DMS114 treated with DMSO at 0.1 percent for 48 hours (cell line): Measurements from ENCODE around the gene HSPA12B.

Source experiments
- DNase-seq: peaks from one replicate; lab custom pipeline; 2025; ENCODE audit not compliant: unreplicated experiment; lab: John Stamatoyannopoulos, UW

HSPA12B gene

DNA sequence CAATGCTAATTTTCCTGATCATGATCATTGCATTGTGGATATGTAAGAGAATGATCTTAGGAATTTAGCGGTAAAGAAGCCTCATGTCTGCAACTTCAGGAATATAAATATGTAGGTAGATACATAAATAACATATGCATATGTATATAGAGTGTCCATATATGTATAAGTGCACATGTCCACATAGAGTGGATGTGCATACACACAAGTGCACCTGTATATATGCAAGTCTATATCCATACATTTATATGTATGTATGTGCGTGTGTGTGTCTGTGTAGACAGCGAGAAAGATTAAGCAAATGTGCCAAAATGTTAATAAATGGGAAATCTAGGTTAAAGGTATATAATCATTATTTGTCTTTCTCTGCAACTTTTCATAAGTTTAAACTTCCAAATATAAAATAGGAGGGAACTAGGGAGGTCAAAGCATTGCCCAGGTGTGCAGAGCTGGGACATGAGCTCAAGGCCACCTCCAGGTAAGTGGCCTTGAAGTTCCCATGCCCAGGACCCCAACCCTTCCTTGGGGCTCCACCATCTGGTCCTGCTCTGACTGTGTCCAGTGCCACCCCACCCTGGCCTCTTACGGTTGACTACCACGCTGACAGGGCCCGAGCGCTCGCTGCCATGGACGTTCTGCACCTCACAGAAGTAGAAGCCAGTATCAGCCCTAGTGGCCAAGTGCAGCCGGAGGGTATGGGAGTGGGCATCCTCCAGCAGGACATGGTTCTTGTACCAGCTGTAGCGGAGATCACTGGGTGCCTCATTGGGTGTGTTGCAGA lies 29.7 kb upstream of the HSPA12B start:
- DNase-seq, result no peak

GRCh38 chr20:3704087-3704486 lies 28.4 kb upstream of the HSPA12B start:
- no peak for DNase-seq

DNA sequence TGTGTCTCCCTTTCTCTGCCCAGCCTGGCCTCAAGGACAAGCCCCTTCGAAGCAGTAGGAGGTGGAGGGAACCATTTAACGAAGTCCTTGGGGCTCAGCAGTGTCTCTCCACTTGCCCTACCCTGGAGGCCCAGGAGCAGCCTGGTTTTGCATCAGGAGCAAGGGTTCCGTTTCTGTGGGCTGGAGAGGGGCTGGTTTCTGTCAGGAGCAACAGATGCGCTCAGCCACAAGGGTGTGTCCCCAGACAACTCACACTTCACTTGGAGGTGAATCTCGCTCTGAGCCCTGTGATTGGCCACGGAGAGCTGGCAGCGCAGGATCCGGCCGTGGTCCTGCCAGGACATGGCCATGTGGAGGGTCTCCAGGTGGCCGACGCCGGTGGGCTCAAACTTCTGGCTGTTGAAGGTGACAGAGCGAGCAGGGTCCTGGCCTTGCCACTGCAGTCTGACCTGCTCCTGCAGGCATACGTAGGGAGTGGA lies 27.0 kb upstream of the HSPA12B start:
- DNase-seq, result no peak

- no peak for DNase-seq
These were observed 26.3 kb upstream of the HSPA12B start for GRCh38 chr20:3705970-3706739.

GRCh38 chr20:3706774-3707507 lies 25.5 kb upstream of the HSPA12B start:
- DNase-seq, result no peak

DNA sequence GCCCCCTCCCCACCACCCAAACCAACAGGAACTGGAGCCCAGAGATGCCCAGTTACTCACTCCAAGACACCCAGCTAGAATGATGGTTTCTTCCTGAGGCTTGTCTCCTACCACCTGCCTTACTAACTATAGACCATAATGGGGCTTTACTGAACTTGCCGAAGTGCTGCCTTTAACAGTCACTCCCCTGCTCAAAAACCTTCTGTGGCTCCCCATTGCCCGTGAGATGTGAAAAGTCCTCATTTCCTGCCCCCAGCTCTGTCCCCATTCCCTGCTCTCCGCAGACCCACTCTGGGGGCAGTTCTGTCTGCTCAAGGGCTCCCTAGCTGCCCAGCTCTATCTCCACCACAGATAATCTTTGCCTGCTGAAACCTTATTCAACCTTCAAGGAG lies 25.0 kb upstream of the HSPA12B start:
- no peak for DNase-seq

DNA sequence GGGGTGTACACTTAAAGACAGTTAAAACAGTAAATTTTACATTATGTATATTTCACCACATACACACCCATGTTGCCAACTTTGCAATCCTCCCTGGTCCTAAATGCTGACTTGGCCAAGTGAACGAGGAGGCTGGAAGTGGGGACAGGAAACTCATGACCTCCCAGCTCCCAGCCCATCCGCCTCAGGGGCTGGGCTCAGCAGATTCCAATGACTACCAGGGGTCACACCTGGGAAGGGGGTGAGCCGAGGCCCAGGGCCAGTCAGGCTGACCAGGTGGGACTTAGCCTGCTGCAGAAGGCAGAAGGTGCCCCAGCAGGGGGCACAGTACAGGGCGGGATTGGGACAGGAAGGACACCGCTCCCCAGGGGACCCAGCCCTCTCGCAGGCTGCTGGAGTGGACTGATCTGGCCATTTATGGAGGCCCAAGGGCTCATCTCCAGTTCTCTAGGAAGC lies 22.4 kb upstream of the HSPA12B start:
- DNase-seq, result no peak

DNA sequence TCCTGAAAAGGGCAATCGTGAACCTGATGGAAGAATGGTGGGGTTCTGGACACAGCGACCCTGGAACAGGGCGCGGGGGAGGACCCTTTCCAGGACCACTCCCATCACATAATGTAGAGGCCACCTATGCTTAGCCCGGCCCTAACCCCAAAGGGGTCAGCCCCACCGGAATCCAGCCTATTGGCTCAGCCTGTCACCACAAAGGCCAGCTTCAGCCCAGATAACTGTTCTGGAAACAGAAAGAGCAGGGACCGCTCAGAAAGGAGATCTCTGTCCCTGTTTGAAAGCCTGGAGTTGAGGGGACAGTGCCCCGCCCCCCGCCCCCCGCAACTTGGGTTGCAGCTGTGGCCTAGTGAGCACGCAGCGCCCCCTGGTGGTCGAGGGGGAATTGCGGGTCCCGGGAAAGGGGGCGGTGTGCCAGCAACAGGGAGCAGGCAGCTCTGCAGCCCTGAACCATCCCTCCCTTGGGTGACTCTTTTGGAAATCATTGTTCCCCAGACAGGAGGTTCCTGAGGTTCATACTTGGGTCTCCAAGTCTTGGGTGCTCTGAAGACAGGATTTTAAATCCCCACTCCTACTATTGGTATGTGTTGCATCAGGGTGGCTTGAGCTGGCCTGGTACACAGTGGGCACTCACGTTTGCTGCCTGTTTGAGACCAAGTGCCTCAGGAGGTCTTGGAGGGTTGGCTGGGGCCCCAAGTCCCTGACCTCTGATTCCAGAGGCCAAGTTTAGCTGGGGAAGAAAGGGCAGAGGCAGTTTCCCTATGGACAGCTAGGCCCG lies 21.6 kb upstream of the HSPA12B start:
- DNase-seq, result peak; percentile 22

- DNase-seq, result no peak
These were observed 21.0 kb upstream of the HSPA12B start for GRCh38 chr20:3711484-3711941.

GRCh38 chr20:3712279-3712873 lies 20.1 kb upstream of the HSPA12B start, which contains the start of gene SIGLEC1:
SIGLEC1 (minus strand) TSS chr20:3712600; CDS start chr20:3707128, 5,472 bp downstream.
- no peak for DNase-seq

DNA sequence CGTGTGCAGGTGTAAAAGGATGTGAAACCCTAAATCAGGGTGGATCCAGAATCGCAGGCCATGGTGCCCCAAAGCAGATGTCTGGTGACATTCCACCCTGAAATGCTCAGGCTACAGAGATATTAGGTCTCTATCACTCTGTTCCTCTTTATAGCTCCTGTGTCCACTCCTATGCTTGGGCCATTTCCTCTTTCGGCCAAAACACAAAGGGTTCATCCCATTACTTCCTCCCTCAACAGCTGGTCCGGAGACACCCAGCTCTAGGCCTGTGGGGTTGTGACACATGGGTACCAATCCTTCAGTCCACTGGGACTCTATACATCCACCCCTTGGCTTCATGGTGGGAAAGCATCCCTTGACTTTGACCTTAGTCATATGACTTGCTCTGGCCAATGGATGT lies 18.4 kb upstream of the HSPA12B start:
- no peak for DNase-seq

DNA sequence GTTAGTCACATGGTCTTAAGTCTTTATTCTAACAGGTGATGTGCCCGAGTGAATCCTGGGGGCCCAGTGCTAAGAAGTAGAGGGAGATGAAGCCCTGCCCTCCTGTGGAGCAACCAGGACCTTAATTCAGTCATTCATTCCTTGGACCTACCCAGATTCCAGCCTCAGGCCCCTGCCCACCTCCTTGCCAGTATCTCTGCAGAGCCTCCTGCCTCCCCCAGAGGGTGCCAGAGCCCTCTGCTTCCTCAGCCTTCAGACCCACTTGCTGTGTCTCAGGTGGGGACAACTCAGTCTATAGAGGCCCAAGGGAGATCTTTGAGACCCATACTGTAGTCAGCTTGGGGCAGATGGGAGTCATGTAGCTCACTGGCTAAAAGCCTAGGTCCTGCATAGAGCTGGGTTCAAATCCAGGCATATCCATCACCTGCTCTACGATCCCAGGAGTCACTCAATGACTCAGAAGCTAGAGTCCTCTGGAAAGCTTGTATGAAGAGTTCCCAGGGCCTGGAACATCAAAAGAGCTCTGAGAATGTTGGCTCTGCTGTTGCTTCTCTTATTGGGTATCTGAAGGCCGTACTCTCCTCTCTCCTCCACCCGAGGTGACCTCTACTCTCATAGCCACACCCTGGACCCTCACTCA lies 16.2 kb upstream of the HSPA12B start:
- DNase-seq, result peak; percentile 46

- no peak for DNase-seq
These were observed 13.4 kb upstream of the HSPA12B start for GRCh38 chr20:3719046-3719445.

DNA sequence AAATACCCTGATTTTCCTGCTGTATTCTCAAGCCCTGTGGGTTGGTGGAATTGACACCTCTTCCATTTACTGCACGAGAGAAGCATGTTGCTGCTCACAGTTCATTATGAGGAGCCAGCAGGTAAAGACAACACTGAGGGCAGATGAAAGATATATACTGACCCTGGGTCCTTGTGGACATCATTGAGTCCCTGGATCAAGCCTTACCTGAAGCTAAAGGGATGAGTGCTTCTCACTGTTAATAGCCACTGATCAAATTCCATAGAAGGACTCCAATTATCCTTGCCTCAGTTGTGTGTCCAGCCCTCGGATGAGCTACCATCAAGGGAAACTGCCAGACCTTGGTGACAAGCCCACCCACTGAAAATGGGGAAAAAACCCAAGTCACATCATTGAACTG lies 12.4 kb upstream of the HSPA12B start:
- no peak for DNase-seq

DNA sequence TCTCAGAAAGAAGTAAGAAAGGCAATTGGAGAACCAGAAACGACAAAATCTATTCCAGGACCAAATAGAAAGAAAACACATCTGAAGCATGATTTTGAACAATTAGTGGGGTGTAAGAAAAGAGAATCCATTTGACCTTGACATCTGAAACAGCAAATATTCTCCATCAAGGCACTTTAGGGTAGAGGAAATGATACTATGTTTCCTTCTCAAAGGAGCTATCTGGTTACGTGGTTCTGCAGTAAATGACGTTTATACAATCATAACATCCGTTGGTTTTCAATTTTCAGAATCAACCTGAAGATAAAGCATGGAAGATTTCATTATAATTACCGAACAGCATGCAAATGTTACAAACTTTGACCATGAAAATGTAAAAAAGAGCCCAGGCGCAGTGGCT lies 11.9 kb upstream of the HSPA12B start:
- no peak for DNase-seq

DNA sequence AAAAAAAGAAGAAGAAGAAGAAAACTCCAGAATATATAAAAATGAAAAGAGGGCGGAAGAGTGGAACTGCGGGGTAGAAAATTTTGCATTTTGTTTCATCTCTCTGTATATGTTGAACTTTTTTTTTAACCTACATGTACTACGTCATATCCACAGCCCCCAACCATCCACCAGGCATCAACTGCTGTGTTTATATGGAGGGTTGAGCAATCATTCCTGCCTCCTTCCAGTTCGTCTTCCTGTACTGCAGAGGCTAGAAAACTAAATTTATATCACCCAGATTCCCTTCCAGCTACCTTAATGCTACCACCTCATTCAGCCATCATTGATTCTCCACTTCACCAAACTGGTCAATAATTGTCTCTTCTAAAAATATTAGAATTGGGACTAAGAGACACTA lies 10.6 kb upstream of the HSPA12B start:
- DNase-seq, result no peak

GRCh38 chr20:3723284-3723683 lies 9.2 kb upstream of the HSPA12B start:
- no peak for DNase-seq

GRCh38 chr20:3724356-3724755 lies 8.1 kb upstream of the HSPA12B start:
- no peak for DNase-seq

- no peak for DNase-seq
These were observed 5.0 kb upstream of the HSPA12B start for GRCh38 chr20:3727401-3728021.
